Fibroblast of lung (primary cell): Measurements from ENCODE around the gene CFAP46.

Source experiments
- EZH2 ChIP-seq: IDR thresholded peaks from 2 replicates; pipeline ENCODE4 v1.5.1; 2012; ENCODE audit warnings: low read length, control low read depth, mild to moderate bottlenecking; ENCODE audit errors: missing control alignments
- TF ChIP-seq, protein P1 (sequence below), 2 donors: IDR thresholded peaks in 1 of 2; conservative IDR thresholded peaks in 1 of 2; 1 replicate in 1 of 2; 2 replicates in 1 of 2; pipeline ENCODE4 v1.5.1; 2011 to 2012; ENCODE audit warnings: low read length in 2 of 2, control low read depth in 1 of 2, inconsistent platforms in 1 of 2, low read depth in 1 of 2, mild to moderate bottlenecking in 1 of 2

DNA sequence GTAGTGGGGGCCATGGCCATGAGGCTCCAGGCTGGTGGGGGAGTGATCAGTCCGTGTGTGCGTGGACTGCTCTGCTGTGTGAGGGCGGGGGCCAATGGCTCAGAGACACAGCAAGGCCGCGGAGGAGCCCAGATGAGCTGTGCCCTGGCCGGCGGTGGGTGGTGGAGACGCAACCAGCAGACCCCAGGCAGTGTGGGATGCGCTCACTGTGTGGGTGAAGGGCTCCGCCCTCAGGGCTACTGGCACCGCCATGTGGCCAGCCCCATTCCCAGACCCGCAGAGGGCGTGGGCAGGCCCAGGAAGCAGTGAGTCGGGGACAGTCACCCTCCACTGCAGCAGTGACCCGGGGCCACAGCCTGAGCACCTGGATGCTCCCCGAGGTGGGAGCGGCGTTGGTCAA, 165.5 kb downstream of the CFAP46 start:
- TF ChIP-seq, protein P1, sequence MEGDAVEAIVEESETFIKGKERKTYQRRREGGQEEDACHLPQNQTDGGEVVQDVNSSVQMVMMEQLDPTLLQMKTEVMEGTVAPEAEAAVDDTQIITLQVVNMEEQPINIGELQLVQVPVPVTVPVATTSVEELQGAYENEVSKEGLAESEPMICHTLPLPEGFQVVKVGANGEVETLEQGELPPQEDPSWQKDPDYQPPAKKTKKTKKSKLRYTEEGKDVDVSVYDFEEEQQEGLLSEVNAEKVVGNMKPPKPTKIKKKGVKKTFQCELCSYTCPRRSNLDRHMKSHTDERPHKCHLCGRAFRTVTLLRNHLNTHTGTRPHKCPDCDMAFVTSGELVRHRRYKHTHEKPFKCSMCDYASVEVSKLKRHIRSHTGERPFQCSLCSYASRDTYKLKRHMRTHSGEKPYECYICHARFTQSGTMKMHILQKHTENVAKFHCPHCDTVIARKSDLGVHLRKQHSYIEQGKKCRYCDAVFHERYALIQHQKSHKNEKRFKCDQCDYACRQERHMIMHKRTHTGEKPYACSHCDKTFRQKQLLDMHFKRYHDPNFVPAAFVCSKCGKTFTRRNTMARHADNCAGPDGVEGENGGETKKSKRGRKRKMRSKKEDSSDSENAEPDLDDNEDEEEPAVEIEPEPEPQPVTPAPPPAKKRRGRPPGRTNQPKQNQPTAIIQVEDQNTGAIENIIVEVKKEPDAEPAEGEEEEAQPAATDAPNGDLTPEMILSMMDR (conservative IDR thresholded peaks at IDR 0.05 in 1 of 2, IDR thresholded peaks at IDR 0.05 in 1 of 2; ENCODE audit: low read depth in 1 of 2, low read length in 2 of 2): no peak
- TF ChIP-seq EZH2: no peak
